Activated T-cell treated with anti-CD3 and anti-CD28 coated beads, Interleukin-2, amount 50 U/mL, for 24 hours (primary cell): ENCODE results near the gene ESRP2.

Experiments
- DNase-seq: peaks from one replicate; pipeline ENCODE4 v3.0.0-alpha.2; 2020
- H3K27ac Mint-ChIP-seq: 2 replicates; pipeline ENCODE4 v1.8.0; 2020; ENCODE audit warnings: mild to moderate bottlenecking, mixed read lengths
- H3K27me3 Mint-ChIP-seq: 2 replicates; pipeline ENCODE4 v1.8.0; 2020; ENCODE audit warnings: mixed read lengths
- H3K36me3 Mint-ChIP-seq: 2 replicates; pipeline ENCODE4 v1.8.0; 2020; ENCODE audit warnings: low read depth, mixed read lengths
- H3K4me1 Mint-ChIP-seq: 2 replicates; pipeline ENCODE4 v1.8.0; 2020; ENCODE audit warnings: low read depth, mixed read lengths
- H3K4me3 Mint-ChIP-seq: 2 replicates; pipeline ENCODE4 v1.8.0; 2020; ENCODE audit warnings: mild to moderate bottlenecking, moderate library complexity, mixed read lengths
- H3K9me3 Mint-ChIP-seq: 2 replicates; pipeline ENCODE4 v1.8.0; 2020; ENCODE audit warnings: mixed read lengths

The ESRP2 gene

GRCh38 chr16:68251832-68252231 lies 15.9 kb upstream of the ESRP2 start:
- no peaks in the 10 kb centered on the region for H3K9me3 Mint-ChIP-seq
- no peak for DNase-seq
- H3K4me3 Mint-ChIP-seq: no peak overlapping the region
- H3K36me3 Mint-ChIP-seq: peaks cover 45% of the 10 kb centered on the region
- no peaks in the 10 kb centered on the region for H3K27me3 Mint-ChIP-seq
- H3K27ac Mint-ChIP-seq: no peak overlapping the region
- peaks cover 3% of the 10 kb centered on the region for H3K4me1 Mint-ChIP-seq

- no peaks in the 10 kb centered on the region for H3K27me3 Mint-ChIP-seq
- no peaks in the 10 kb centered on the region for H3K9me3 Mint-ChIP-seq
- no peak for DNase-seq
- H3K27ac Mint-ChIP-seq: no peak overlapping the region
- H3K4me3 Mint-ChIP-seq: no peak overlapping the region
- peaks cover 12% of the 10 kb centered on the region for H3K4me1 Mint-ChIP-seq
- peaks cover 37% of the 10 kb centered on the region for H3K36me3 Mint-ChIP-seq
Observed at GRCh38 chr16:68250951-68251350, 15.0 kb upstream of the ESRP2 start.

- H3K27ac Mint-ChIP-seq: no peak overlapping the region
- H3K4me1 Mint-ChIP-seq: peaks cover 23% of the 10 kb centered on the region
- H3K4me3 Mint-ChIP-seq: no peak overlapping the region
- no peaks in the 10 kb centered on the region for H3K9me3 Mint-ChIP-seq
- no peaks in the 10 kb centered on the region for H3K27me3 Mint-ChIP-seq
- DNase-seq: no peak
- peaks cover 33% of the 10 kb centered on the region for H3K36me3 Mint-ChIP-seq
Observed at GRCh38 chr16:68249371-68249770, 13.4 kb upstream of the ESRP2 start.

DNA sequence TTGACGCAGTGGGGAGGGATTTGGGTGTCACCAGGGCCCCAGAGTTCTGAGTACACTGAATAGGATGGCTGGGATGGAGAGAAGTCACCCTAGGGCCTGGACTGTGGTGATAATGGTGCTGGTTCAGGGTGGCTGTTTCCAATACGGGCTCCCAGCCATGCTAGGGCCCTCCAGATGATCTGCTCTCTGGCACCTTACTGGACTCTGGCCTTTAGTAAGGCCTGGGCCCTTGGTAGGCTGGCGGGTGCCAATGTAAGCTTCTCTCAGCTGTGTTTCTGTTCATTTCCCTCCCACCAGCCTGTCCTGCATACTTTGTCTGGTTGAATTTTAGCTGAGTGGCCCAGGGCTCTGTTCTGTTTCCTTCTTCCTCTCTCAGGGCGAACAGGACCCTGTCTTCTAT lies 12.0 kb upstream of the ESRP2 start:
- Mint-ChIP-seq H3K4me1 (peaks cover 24% of the 10 kb centered on the region), H3K4me3 (no peak overlapping the region), H3K27ac (no peak overlapping the region), H3K27me3 (no peaks in the 10 kb centered on the region), H3K36me3 (peaks cover 30% of the 10 kb centered on the region), H3K9me3 (no peaks in the 10 kb centered on the region)
- no peak for DNase-seq

- no peak for DNase-seq
- Mint-ChIP-seq H3K36me3 (peaks cover 29% of the 10 kb centered on the region), H3K9me3 (no peaks in the 10 kb centered on the region), H3K27ac (no peak overlapping the region), H3K4me1 (peaks cover 24% of the 10 kb centered on the region), H3K27me3 (no peaks in the 10 kb centered on the region), H3K4me3 (no peak overlapping the region)
Observed at GRCh38 chr16:68247400-68247799, 11.5 kb upstream of the ESRP2 start.

- Mint-ChIP-seq H3K36me3 (peaks cover 22% of the 10 kb centered on the region), H3K27ac (no peak overlapping the region), H3K9me3 (no peaks in the 10 kb centered on the region), H3K27me3 (no peaks in the 10 kb centered on the region), H3K4me1 (peaks cover 24% of the 10 kb centered on the region), H3K4me3 (peak overlapping the region; percentile 91)
- no peak for DNase-seq
Observed at GRCh38 chr16:68246666-68247065, 10.7 kb upstream of the ESRP2 start.

- Mint-ChIP-seq H3K27me3 (no peaks in the 10 kb centered on the region), H3K27ac (no peak overlapping the region)
- DNase-seq: no peak
Observed at GRCh38 chr16:68246121-68246520, 10.2 kb upstream of the ESRP2 start.

DNA sequence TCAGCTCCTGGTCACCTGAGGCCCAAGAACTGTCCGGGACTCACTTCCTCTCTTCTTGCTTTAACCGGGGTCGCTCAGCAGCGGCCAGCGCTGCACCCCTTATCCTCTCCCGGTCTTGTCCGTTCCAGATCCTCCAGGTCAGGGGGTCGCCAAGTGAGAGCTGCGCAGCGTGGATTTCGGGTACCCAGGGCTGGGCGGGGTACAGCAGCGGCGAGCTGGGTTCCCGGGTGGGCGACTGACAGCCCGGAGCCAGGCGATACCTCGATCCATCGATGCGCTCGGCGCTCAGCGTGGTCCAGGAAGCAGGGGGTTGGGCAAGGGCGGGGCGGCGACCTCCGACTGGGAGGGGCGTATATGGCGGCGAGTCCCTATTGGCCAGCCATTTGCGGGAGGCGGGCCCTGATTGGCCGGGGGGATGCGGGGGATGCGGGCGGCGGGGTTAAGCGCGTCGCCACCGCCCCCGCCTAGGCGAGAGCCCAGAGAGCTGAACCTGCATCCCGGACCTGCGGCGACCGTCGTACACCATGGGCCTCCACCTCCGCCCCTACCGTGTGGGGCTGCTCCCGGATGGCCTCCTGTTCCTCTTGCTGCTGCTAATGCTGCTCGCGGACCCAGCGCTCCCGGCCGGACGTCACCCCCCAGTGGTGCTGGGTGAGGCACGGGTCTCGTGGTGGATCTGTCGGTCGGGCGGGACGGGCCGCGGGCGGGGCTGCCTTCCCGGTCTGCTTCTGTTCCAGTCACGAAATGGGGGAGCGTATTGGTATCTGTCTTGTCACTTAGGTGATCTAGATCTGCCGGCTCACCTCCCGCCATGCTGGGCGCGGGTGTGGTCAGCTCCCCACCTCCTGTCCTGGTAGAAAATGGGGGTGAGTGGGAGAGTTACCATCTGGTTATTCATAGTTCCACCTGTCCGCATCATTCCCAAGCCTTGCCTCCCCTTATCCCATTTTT lies 9.3 kb upstream of the ESRP2 start, which contains the start of gene PLA2G15:
Gene PLA2G15 (plus strand): TSS at position 471 of the 951 bp plus-strand sequence. CDS start 54 bp downstream, at position 525.
- H3K4me3 Mint-ChIP-seq: peak within 1 kb of the TSS; percentile 91
- H3K4me1 Mint-ChIP-seq: peaks cover 24% of the 10 kb centered on the region
- H3K27me3 Mint-ChIP-seq: no peaks in the 10 kb centered on the region

More at GRCh38 chr16:68246121-68246520, 10.2 kb upstream of the ESRP2 start:
- H3K9me3 Mint-ChIP-seq: no peaks in the 10 kb centered on the region
- H3K4me1 Mint-ChIP-seq: peaks cover 24% of the 10 kb centered on the region
- H3K4me3 Mint-ChIP-seq: peak overlapping the region; percentile 91
- H3K36me3 Mint-ChIP-seq: peaks cover 20% of the 10 kb centered on the region

GRCh38 chr16:68244481-68244902 lies 8.6 kb upstream of the ESRP2 start:
- DNase-seq: no peak
- H3K4me3 Mint-ChIP-seq: peak overlapping the region; percentile 91
- peaks cover 10% of the 10 kb centered on the region for H3K36me3 Mint-ChIP-seq
- H3K4me1 Mint-ChIP-seq: peaks cover 28% of the 10 kb centered on the region
- no peaks in the 10 kb centered on the region for H3K27me3 Mint-ChIP-seq
- H3K9me3 Mint-ChIP-seq: no peaks in the 10 kb centered on the region
- peak overlapping the region; percentile 89 for H3K27ac Mint-ChIP-seq

More for the DNA sequence above, 9.3 kb upstream of the ESRP2 start, which contains the start of gene PLA2G15:
- Mint-ChIP-seq H3K36me3 (peaks cover 16% of the 10 kb centered on the region), H3K9me3 (no peaks in the 10 kb centered on the region), H3K27ac (peak within 1 kb of the TSS; percentile 89)
- DNase-seq: peak; percentile 99

DNA sequence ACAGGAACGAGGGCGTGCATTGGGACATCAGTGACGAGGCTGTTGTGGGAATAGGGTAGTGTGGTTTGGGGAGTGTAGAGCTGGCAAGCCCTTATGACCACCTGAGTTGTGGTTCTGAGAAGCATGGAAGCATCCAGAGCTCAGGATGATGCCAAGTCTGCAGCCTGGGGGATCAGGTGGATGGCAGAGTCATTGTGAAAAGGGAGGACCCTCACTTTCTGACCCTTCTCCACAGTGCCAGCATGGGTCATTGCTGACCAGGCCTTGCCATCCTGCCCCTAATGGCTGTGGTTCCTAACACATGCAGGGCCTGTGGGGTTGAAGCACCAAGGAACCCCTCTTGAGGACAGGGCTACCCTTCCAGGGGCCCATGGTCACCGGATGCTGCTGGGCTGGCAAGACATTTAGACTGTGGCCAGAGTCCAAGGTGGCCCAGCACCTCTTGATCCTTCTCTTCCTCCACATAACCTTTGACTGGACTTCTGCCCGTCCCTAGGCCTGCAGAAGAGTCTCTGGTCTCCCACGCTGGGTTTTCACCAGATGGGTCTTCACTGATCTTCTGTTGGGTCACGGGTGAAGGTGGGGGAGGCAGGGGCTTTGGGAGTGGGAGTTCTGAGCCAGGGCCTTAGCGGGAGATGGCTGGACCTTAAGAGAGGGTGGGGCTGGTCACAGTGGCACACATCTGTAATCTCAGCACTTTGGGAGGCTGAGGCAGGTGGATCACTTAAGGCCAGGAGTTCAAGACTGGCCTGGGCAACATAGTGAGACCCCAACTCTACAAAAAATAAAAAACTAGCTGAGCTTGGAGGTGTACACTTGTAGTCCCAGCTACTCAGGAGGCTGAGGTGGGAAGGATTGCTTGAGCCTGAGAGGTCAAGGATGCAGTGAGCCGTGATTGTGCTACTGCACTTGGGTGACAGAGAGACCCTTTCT lies 7.3 kb upstream of the ESRP2 start:
- H3K27ac Mint-ChIP-seq: no peak overlapping the region
- DNase-seq: no peak
- H3K27me3 Mint-ChIP-seq: no peaks in the 10 kb centered on the region
- peaks cover 37% of the 10 kb centered on the region for H3K4me1 Mint-ChIP-seq
- no peak overlapping the region for H3K4me3 Mint-ChIP-seq
- H3K36me3 Mint-ChIP-seq: peaks cover 4% of the 10 kb centered on the region
- no peaks in the 10 kb centered on the region for H3K9me3 Mint-ChIP-seq

- DNase-seq: no peak
- H3K27ac Mint-ChIP-seq: no peak overlapping the region
- H3K9me3 Mint-ChIP-seq: no peaks in the 10 kb centered on the region
- H3K4me1 Mint-ChIP-seq: peaks cover 44% of the 10 kb centered on the region
- peaks cover 7% of the 10 kb centered on the region for H3K36me3 Mint-ChIP-seq
- no peak overlapping the region for H3K4me3 Mint-ChIP-seq
- no peaks in the 10 kb centered on the region for H3K27me3 Mint-ChIP-seq
Observed at GRCh38 chr16:68242085-68242484, 6.2 kb upstream of the ESRP2 start.

DNA sequence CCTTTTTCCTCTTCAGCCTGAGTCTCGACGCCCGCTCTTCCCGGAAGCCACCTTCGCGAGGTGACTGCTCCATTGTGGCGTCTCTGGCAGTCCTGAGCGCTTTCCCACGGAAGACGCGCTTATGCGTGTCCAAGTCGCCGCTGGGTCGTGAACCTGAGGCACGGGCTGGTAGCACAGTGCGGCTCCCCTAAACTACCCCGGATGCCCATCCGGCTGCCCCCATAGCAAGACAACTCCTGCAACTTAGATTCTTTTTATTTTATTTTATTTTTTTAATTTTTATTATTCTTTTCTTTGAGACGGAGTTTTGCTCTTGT lies 2.1 kb upstream of the ESRP2 start:
- H3K27ac Mint-ChIP-seq: peak overlapping the region; percentile 92
- no peaks in the 10 kb centered on the region for H3K27me3 Mint-ChIP-seq
- H3K9me3 Mint-ChIP-seq: no peaks in the 10 kb centered on the region
- H3K4me3 Mint-ChIP-seq: peak overlapping the region; percentile 81
- peaks cover 39% of the 10 kb centered on the region for H3K4me1 Mint-ChIP-seq
- no peak for DNase-seq
- peaks cover 3% of the 10 kb centered on the region for H3K36me3 Mint-ChIP-seq

DNA sequence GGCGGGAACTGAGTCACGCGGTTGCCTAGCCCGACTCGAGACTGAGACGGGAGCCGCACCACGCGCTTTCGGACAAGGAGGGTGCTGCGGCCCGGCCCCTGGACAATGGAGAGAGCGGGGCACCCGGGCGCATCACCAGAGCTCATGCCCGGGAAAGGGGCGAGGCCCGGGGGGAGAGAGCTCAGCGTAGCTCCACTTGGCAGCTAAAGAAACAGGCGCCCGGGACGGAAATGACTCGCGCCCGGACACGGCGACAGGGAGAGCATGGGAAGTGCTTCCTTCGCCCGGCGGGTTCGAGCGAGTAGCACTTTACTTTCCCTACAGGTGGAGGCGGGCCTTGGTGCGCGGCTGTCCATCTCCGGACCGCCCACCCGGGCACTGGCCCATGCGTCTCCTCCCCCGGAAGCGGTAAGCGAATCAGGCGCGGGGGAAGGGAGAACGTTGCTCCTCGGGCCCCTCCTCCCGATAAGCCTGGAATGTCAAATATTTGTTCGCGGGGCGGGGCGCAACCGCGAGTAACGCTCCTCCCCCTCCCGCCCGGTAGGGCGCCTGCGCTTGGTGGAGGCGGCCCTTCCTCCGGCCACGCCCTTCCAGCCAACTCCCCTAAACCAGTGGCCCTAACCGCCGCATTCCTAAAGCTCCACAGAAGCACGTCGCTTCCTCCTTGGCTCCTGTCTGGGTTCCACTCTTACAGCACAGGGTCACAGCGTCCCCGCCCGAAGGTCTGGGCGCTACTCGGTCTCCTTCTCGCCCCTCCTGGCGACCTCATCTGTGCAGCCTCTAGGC lies 1.5 kb upstream of the ESRP2 start:
- H3K4me1 Mint-ChIP-seq: peaks cover 42% of the 10 kb centered on the region
- DNase-seq: peak; percentile 94
- peak overlapping the region; percentile 92 for H3K27ac Mint-ChIP-seq
- peak overlapping the region; percentile 81 for H3K4me3 Mint-ChIP-seq
- H3K36me3 Mint-ChIP-seq: peaks cover 3% of the 10 kb centered on the region
- H3K27me3 Mint-ChIP-seq: no peaks in the 10 kb centered on the region
- H3K9me3 Mint-ChIP-seq: no peaks in the 10 kb centered on the region

DNA sequence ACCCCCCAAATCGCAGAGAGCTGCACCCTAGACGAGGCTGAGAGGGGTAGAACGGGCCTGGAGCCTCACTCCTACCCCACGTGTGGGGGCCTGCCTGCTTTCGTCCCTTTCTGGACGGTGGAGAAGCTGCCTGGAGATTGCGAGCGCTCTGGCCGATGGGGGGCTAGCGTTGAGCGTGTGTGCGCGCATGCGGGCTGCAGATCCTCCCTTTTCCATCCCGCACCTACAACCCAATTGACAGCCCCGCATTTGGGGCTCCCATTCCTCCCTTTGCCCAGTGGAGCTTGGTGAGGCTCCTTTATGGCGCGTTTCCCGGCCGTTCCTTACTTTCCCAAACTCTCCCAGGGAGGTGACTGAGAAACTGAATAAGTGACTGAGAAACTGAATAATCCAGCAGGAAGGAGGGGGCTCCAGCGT lies 907 bp upstream of the ESRP2 start:
- Mint-ChIP-seq H3K4me1 (peaks cover 42% of the 10 kb centered on the region), H3K9me3 (no peaks in the 10 kb centered on the region), H3K4me3 (peak overlapping the region; percentile 81), H3K27me3 (no peaks in the 10 kb centered on the region), H3K27ac (peak overlapping the region; percentile 92), H3K36me3 (peaks cover 3% of the 10 kb centered on the region)
- no peak for DNase-seq
